ENCODE data around the gene CLDN20. TPM values are rescaled to one million over a fixed set of nuclear protein-coding genes. Genes with fewer than 3 reads are reported as not detected.

CLDN20 gene
- total RNA-seq, 6 donors from 2014 or later, result not detected

- no peak overlapping the region for H3K4me3 ChIP-seq
- H3K27me3 ChIP-seq, result no peaks in the 10 kb centered on the region
- TF ChIP-seq, protein P1, sequence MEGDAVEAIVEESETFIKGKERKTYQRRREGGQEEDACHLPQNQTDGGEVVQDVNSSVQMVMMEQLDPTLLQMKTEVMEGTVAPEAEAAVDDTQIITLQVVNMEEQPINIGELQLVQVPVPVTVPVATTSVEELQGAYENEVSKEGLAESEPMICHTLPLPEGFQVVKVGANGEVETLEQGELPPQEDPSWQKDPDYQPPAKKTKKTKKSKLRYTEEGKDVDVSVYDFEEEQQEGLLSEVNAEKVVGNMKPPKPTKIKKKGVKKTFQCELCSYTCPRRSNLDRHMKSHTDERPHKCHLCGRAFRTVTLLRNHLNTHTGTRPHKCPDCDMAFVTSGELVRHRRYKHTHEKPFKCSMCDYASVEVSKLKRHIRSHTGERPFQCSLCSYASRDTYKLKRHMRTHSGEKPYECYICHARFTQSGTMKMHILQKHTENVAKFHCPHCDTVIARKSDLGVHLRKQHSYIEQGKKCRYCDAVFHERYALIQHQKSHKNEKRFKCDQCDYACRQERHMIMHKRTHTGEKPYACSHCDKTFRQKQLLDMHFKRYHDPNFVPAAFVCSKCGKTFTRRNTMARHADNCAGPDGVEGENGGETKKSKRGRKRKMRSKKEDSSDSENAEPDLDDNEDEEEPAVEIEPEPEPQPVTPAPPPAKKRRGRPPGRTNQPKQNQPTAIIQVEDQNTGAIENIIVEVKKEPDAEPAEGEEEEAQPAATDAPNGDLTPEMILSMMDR (IDR thresholded peaks at IDR 0.05), result no peak
- no peak for TF ChIP-seq EP300 (IDR thresholded peaks at IDR 0.05)
- no peak for TF ChIP-seq POLR2AphosphoS5 (IDR thresholded peaks at IDR 0.05)
- no peak for TF ChIP-seq POLR2A (IDR thresholded peaks at IDR 0.05)
- H3K4me1 ChIP-seq, result no peaks in the 10 kb centered on the region
- no peak for ATAC-seq (ENCODE audit: low FRiP score in 2 of 2)
- no peak overlapping the region for H3K27ac ChIP-seq
- no peaks in the 10 kb centered on the region for H3K9me3 ChIP-seq
- H3K36me3 ChIP-seq, result peaks cover 3 to 42% (median 20%) of the 10 kb centered on the region in 4 donors
- no peak for DNase-seq
- WGBS, 2 donors, result 79 to 97% methylated on average over 5 of the region's 5 CpGs
Observed at GRCh38 chr6:155292711-155293110, 28.9 kb downstream of the CLDN20 start.

GRCh38 chr6:155297669-155298068, 33.9 kb downstream of the CLDN20 start:
- Histone ChIP-seq H3K9me3 (no peaks in the 10 kb centered on the region), H3K27ac (no peak overlapping the region), H3K36me3 (peaks cover 3 to 31% (median 15%) of the 10 kb centered on the region in 4 donors), H3K4me3 (no peak overlapping the region), H3K4me1 (no peaks in the 10 kb centered on the region), H3K27me3 (no peaks in the 10 kb centered on the region)
- no peak for ATAC-seq (ENCODE audit: low FRiP score in 2 of 2)
- WGBS, 2 donors, result 86 to 89% methylated on average over 3 of the region's 3 CpGs
- TF ChIP-seq POLR2AphosphoS5 (IDR thresholded peaks at IDR 0.05), result no peak
- TF ChIP-seq, protein P1 (IDR thresholded peaks at IDR 0.05), result no peak
- no peak for TF ChIP-seq POLR2A (IDR thresholded peaks at IDR 0.05)
- no peak for TF ChIP-seq EP300 (IDR thresholded peaks at IDR 0.05)
- no peak for DNase-seq

DNA sequence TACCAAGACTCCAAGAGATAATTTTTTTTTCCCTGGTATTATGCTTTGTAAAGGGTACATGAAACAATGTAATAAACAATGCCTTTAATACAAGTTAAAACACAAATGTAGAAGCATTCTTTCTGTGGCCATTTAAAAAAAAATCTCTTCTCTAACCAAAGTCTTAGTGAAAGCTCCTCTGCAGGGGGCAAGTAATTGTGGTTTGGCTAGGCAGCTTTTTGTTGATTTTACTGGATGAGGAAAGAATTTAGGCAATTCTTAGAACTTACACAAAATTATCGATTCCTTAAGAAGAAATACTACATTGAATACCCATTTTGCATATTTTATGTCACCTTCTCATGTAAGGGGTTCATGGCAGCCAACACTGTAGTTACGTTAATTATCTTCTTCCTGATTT, 38.1 kb downstream of the CLDN20 start:
- Histone ChIP-seq H3K9me3 (no peaks in the 10 kb centered on the region), H3K4me3 (no peak overlapping the region), H3K36me3 (peaks cover under 1 to 11% (median 7%) of the 10 kb centered on the region in 4 donors), H3K4me1 (no peaks in the 10 kb centered on the region), H3K27me3 (no peaks in the 10 kb centered on the region), H3K27ac (no peak overlapping the region)
- WGBS, 2 donors, result 91 to 97% methylated on average over 2 of the region's 2 CpGs
- no peak for TF ChIP-seq POLR2AphosphoS5 (IDR thresholded peaks at IDR 0.05)
- no peak for TF ChIP-seq EP300 (IDR thresholded peaks at IDR 0.05)
- TF ChIP-seq POLR2A (IDR thresholded peaks at IDR 0.05), result no peak
- TF ChIP-seq, protein P1 (IDR thresholded peaks at IDR 0.05), result no peak
- no peak for DNase-seq
- ATAC-seq (ENCODE audit: low FRiP score in 2 of 2), result no peak

DNA sequence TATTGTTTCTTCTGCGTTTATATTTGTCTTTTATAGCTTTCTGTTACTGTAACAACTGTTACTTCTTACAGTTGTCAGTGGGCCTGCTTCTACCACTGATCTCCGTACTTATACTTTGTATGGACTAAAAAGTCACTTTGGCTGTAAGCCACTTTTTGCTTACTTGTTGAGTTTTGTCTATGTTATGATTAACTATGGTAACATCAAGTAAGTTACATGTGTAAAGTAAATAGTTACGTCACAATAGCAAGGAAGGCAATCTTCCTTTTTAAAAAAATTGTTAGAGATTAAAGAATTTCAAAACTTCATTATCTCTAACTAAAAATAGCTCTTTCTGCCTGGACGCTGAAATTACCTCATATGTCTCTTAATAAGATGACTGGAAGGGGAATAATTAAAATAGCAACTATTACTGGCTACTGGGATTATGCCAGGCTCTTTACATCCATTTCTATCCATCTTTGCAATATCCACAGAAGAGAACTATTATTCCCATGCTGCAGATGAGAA, 39.6 kb downstream of the CLDN20 start:
- no peak for DNase-seq
- no peak overlapping the region for H3K4me3 ChIP-seq

More for the DNA sequence above, 39.6 kb downstream of the CLDN20 start:
- ATAC-seq (ENCODE audit: low FRiP score in 2 of 2), result no peak
- 48 to 71% methylated on average over 4 of the region's 4 CpGs for WGBS, 2 donors
- Histone ChIP-seq H3K36me3 (peaks cover 0 to 2% (median 1%) of the 10 kb centered on the region in 4 donors), H3K27ac (no peak overlapping the region), H3K9me3 (no peaks in the 10 kb centered on the region), H3K27me3 (no peaks in the 10 kb centered on the region), H3K4me1 (no peaks in the 10 kb centered on the region)
- TF ChIP-seq EP300 (IDR thresholded peaks at IDR 0.05), result no peak
- TF ChIP-seq POLR2AphosphoS5 (IDR thresholded peaks at IDR 0.05), result no peak
- no peak for TF ChIP-seq POLR2A (IDR thresholded peaks at IDR 0.05)
- TF ChIP-seq, protein P1 (IDR thresholded peaks at IDR 0.05), result no peak

Measured in upper lobe of left lung (tissue), 6 donors.